Measurements from ENCODE around the gene GTF2A2.
"Not testable (repeated sequence)": the region's sequence is repeated elsewhere in the genome, so short reads cannot be mapped to it uniquely, and the experiment has no call there.

The GTF2A2 gene

GRCh38 chr15:59656897-59657634 lies at the start of gene GTF2A2:
TSS of gene GTF2A2 (minus strand) at chr15:59657515. CDS start at chr15:59652277, 5,238 bp downstream.
- DNase-seq: peak; percentile 97

DNA sequence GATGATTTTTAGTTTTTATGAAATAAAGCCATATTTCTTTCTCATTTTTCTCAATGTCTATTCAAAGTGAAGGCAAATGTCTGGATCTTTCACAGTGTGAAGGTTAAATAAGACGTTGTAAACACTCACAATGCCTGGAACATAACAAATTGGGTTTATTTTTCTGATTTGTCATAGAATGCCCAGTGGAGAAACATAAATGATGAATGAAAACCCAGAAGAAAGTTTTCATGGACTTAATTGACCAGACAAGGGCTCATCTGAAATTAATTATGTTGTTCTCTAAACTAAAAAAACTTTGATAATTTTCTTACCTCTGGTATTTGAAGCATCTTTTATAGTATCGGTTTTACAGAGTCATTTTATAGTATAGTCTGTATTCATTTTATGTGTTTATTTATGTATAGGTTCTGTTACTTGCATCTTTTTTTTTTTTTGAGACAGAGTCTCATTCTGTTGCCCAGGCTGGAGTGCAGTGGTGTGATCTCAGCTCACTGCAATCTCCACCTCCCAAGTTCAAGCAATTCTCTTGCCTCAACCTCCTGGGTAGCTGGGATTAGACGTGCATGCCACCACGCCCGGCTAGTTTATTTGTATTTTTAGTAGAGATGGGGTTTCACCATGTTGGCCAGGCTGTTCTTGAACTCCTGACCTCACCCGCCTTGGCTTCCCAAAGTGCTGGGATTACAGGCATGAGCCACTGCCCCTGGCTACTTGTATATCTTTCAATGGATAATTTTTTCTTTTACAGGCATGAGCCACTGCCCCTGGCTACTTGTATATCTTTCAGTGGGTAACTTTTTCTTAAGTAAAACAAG lies 46.9 kb upstream of the GTF2A2 start:
- DNase-seq: no peak

GRCh38 chr15:59702351-59702750 lies 45.0 kb upstream of the GTF2A2 start:
- no peak for DNase-seq

GRCh38 chr15:59701880-59702279 lies 44.6 kb upstream of the GTF2A2 start:
- DNase-seq: no peak

DNA sequence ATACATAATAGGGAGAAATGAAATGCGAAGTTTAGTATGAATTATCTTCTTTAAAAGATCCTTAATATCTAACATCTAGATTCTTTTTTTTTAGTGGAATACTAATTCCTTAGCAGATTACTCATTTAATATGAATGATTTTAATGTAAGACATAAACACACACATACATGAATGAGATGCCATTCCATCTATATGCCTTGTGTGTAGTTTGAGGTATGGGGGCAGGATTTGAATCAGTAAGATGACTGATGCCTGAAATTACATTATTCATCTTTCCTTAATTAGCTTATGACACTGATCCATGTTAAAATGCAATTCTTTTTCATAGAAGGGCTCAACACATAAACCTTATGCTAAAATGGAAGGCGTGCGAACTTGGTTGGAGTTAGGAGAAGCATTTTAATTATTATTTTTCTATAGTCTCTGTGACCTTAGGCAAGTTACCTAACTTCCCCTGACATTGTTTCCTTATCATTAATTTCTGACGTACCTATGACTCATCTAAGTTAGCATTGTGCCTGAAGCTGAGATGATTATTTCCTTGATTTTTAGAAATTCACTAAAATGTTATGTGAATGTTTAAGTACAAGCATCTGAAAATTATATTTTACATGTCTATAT lies 42.6 kb upstream of the GTF2A2 start:
- DNase-seq: no peak

DNA sequence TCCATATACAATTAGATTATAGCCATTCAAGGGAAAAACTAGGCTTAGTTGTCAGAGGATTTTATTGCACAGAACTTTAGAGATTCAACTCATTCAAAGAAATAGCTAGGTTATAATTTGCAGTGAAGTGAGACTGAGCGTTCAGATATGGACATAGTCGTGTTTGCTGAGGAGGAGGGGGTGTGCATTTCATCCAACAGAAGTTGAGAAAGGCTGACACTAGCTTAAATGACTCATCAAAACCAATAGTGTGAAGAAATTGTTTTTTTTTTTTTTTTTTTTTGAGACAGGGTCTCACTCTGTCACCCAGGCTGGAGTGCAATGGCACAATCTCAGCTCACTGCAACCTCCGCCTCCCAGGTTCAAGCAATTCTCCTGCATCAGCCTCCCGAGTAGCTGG lies 40.8 kb upstream of the GTF2A2 start:
- not testable (repeated sequence) for DNase-seq

DNA sequence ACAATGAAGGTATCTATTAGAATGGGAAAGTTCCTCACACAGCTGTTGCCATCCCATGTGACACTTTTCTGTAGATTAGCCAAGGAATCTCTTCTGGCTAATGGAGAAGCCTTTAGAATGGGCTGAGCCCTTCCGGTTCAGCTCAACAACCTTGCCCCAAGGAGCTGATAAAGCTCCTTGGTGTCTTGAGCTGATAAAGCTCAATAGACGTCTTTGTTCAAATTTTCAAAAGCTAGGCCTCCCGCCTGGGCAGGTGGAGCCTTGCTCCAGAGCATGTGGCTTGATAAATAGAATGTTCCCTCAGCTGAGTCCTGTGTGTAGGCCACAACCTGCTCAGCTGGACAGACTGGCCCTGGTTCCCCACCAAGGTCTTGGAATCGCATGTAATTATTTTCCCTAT lies 39.0 kb upstream of the GTF2A2 start:
- no peak for DNase-seq

- DNase-seq: no peak
Observed at GRCh38 chr15:59694779-59695178, 37.5 kb upstream of the GTF2A2 start.

DNA sequence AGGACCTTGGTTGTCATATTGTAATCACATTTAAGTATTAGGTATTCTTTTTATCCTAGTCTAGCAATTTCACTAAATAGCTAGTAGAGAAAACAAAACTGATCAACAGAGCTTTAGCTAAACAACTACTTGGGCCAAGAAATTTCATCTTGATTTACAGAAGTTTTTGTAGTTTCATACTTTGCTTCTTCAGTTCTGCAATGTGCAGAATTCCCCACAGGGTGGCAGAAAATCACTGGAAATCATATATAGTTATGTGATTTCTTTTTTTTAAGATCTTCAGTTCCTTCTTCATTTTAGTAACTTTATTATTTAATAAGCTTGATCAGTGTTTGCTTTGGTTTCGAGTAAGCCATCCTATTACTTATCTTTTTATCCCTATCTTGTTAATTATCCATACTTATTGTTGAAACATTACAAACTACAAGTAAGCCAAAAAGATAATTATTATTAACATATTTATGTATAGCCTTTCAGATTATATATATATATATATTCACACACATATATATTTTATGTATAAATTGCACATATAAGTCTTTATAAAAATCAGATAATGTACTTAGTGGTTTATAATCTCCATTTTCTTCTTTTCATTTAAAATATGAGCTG lies 34.0 kb upstream of the GTF2A2 start:
- DNase-seq: peak; percentile 75

DNA sequence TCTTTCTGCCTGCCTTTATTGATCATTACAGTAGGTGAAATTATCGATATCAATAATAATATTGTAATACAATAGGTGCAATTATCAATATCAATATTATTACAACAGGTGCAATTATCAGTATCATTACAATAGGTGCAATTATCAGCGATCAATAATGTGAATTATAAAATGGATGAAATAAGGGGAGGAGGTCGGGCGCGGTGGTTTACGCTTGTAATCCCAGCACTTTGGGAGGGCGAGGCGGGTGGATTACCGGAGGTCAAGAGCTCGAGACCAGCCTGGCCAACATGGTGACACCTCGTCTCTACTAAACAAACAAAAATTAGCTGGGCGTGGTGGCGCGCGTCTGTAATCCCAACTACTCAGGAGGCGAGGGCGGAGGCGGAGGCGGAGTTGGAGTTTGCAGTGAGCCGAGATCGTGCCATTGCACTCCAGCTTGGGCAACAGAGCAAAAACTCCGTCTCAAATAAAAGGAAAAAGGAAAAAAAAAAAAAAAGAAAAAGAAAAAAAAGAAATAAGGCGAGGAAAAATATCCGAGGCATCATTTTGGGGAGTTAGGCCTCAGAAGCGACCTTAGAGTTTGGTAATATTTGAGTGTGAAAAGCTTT lies 32.4 kb upstream of the GTF2A2 start:
- peak; percentile 78 for DNase-seq

- DNase-seq: peak; percentile 99
Observed at GRCh38 chr15:59688782-59689625, 31.7 kb upstream of the GTF2A2 start, which contains the start of gene BNIP2. TSS of gene BNIP2 (minus strand) at chr15:59689320. CDS start at chr15:59682457, 6,863 bp downstream.

DNA sequence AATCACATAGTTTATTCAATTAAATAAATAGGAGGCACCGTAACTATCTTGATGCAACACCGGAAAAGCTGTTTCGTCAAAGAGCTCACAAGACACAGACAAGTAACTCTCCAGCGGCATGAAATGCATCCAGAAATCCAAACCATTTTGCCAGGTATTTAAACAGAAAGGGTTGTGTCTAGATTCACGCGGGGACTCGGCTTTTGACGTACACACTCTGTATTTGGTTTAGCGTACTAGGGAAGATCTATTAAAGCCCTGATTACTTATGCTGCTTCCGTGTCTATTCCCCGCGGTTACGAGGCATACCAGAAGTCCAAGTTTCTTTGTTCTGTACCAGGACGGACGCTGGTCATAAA lies 31.1 kb upstream of the GTF2A2 start:
- peak; percentile 78 for DNase-seq

DNA sequence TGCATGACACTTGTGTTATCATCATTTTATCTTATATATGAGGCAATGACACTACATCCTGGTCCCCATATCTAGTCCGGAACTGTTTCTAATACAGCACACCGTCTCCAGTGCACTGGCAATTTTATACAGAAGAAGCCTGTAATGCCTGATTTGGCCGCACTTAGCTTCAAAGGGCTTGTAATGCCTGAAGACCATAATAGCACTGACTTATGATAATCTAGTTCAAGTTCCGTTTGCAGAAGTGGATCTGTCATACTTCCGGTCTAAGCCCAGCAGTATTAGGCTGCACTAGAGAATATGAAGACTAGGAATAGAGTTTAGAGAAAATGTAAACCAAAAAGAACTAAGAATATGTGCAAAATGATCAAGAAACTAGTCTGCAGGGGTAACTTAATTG lies 30.5 kb upstream of the GTF2A2 start:
- DNase-seq: peak; percentile 16

DNA sequence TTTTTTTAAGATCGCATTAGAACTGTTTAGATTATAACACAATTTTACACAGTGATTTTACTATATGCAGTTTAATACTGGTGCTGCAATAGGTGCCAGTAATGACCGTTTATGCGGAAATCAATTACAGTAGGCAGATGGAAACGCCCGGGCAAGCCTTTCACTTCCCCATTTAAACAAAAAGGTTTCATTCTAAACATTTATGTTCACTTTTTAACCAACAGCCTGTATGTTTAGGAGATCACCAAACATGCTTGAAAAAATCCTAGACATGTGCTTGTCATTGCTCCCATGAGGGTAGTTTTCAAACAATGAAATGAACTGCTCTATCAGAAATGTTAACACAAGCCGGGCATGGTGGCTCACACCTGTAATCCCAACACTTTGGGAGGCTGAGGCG lies 29.1 kb upstream of the GTF2A2 start:
- no peak for DNase-seq

DNA sequence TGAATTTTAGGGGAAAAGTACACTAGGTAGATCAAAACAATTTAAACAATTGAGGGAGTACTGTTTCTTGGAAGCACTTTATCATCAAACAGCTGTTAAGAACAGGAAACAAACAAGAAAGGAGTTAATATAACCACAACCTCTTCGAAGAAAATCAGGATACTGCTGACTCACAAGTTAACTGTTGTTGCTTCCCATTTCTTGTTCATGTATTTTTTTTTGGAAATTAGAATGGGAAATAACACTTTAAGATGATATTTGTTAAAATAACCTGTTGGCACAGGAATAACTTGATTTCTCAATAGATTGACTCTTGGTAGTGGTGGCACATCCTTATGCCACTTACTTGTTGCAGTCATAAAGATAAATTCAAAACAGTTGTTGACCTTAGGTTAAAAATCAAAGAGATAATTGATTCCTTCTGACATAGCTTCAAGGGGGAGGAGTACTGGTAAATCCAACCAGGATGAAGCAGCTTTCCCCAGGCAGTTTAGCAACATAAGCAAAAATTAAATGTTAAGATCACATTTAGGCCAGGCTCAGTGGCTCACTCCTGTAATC lies 28.5 kb upstream of the GTF2A2 start:
- DNase-seq: no peak

- DNase-seq: no peak
Observed at GRCh38 chr15:59680870-59681269, 23.6 kb upstream of the GTF2A2 start.

DNA sequence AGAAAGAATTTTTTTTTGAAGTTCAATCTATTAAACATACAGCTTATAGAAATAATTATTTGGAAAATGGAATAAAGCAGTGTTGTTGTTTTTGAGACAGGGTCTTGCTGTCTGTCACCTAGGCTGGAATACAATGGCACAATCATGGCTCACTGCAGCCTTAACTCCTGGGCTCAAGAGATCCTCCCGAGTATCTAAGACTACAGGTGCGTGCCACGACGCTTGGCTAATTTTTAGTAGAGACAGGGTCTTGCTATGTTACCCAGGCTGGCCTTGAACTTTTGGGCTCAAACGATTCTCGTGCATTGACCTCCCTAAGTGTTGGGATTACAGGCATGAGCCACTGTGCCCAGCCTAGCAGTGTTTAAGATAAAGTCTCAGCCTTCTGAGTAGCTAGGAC lies 23.0 kb upstream of the GTF2A2 start:
- DNase-seq: no peak

GRCh38 chr15:59678620-59679019 lies 21.3 kb upstream of the GTF2A2 start:
- DNase-seq: no peak

DNA sequence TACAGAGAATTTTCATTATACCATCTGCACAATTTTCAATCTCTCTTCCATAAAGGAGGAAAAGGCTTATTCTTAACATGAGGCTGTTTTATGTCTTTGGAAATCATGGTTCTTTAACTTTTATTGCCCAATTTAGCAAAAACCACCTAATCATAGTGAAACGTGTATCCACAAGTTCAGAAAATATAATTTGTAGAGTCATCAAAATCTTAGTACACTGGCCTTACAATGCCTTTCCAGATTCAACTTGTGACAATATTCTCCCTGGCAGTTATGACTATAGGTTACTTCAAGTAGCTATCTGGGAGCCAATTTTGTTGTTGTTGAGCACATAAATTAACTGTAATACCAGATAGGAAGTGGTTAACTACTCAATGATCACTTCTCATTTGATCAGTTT lies 20.9 kb upstream of the GTF2A2 start:
- no peak for DNase-seq

DNA sequence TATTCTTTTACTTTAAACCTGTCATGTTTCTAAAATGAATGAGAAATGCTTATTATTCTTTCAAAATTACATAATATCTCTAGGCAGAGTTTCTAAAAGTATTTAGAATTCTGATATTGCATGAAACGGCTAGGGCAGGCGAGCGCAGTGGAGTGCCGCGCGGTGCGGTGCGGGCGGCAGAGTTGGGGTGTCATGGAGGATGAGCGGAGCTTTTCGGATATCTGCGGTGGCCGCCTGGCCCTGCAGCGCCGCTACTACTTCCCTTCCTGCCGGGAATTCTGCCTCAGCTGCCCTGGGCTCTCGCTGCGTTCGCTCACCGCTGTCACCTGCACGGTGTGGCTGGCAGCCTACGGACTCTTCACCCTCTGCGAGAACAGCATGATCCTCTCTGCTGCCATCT lies 19.2 kb upstream of the GTF2A2 start:
- no peak for DNase-seq

DNA sequence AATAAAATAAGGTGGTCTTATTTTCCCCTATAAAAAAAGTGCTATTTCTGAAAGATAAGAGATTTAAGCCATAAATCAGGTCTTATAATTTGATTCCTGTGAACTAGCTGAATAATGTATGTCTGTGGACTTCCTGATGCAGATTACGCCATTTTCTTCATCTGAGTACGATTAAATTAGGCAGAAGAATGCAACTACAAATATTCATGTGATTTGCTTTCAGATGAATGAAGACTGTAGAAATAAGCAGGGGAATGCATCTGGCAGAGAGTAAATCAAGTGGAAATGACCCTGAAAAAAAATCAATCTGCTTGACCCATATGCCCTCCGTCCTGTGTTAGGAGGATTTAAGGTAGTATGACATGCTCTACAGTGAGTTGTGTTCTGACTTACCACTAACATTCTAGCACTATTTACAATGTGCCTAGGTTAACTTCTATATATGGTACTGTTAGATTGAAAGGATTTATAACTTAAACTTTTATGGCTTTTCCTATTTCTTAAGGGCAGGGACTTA lies 17.1 kb upstream of the GTF2A2 start:
- DNase-seq: peak; percentile 71

All from eye (tissue), 1 donor.